ENCODE measurements around the gene KRTAP5-5.

The KRTAP5-5 gene

DNA sequence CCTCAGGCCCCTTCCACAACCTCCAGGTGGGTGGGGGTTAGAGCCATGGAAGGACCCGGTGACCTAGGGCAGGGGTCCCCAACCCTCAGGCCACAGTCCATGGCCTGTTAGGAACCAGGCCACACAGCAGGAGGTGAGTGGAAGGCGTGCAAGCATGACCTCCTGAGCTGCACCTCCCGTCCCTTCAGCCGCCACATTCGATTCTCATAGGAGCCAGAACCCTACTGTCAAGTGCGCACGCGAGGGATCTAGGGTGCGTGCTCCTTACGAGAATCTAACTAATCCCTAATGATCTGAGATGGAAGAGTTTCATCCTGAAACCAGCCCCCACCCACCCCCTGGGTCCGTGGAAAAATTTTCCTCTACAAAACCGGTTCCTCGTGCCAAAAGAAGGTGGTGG lies 4.0 kb upstream of the KRTAP5-5 start:
- Mint-ChIP-seq H3K27me3 (peaks cover 24% of the 10 kb centered on the region), H3K36me3 (ENCODE audit: low read depth) (no peaks in the 10 kb centered on the region), H3K4me3 (no peak overlapping the region), H3K4me1 (ENCODE audit: low read depth) (peaks cover 5% of the 10 kb centered on the region), H3K9me3 (no peaks in the 10 kb centered on the region), H3K27ac (no peak overlapping the region)
- DNase-seq: no peak

GRCh38 chr11:1628506-1629325 lies 859 bp upstream of the KRTAP5-5 start:
- no peaks in the 10 kb centered on the region for H3K9me3 Mint-ChIP-seq
- peaks cover 7% of the 10 kb centered on the region for H3K4me1 Mint-ChIP-seq (ENCODE audit: low read depth)
- peaks cover 40% of the 10 kb centered on the region for H3K27me3 Mint-ChIP-seq
- H3K36me3 Mint-ChIP-seq (ENCODE audit: low read depth): no peaks in the 10 kb centered on the region
- no peak overlapping the region for H3K27ac Mint-ChIP-seq
- no peak overlapping the region for H3K4me3 Mint-ChIP-seq
- DNase-seq: peak; percentile 78

GRCh38 chr11:1630271-1630670 lies 696 bp downstream of the KRTAP5-5 start:
- peaks cover 7% of the 10 kb centered on the region for H3K4me1 Mint-ChIP-seq (ENCODE audit: low read depth)
- H3K27me3 Mint-ChIP-seq: peaks cover 40% of the 10 kb centered on the region
- H3K36me3 Mint-ChIP-seq (ENCODE audit: low read depth): no peaks in the 10 kb centered on the region
- H3K27ac Mint-ChIP-seq: no peak overlapping the region
- no peak for DNase-seq
- no peaks in the 10 kb centered on the region for H3K9me3 Mint-ChIP-seq
- no peak overlapping the region for H3K4me3 Mint-ChIP-seq

DNA sequence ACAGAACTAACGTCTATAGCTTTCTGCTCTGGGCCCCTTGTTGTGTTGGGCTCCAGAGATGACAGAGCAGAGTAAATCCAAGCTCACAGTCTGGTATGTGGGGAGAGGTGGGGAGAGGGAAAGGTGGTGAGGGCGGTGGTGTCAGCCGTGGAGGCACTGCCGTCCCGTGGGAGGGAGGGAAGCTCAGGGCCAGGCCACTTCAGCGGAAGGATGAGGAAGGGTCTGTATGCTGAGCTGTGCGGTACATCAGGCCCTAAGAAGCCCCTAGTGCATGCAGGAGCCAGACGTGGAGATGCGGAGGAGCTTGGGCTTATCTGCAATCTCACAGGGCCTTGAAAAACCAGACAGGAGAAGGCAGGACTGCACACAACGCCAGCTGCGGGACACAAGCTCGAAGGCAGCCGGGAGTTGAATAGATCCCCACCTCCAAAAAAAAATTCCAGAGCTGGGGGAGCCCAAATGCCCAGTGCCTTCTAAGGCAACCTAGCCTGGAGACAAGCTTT lies 1.5 kb downstream of the KRTAP5-5 start:
- H3K36me3 Mint-ChIP-seq (ENCODE audit: low read depth): no peaks in the 10 kb centered on the region

DNA sequence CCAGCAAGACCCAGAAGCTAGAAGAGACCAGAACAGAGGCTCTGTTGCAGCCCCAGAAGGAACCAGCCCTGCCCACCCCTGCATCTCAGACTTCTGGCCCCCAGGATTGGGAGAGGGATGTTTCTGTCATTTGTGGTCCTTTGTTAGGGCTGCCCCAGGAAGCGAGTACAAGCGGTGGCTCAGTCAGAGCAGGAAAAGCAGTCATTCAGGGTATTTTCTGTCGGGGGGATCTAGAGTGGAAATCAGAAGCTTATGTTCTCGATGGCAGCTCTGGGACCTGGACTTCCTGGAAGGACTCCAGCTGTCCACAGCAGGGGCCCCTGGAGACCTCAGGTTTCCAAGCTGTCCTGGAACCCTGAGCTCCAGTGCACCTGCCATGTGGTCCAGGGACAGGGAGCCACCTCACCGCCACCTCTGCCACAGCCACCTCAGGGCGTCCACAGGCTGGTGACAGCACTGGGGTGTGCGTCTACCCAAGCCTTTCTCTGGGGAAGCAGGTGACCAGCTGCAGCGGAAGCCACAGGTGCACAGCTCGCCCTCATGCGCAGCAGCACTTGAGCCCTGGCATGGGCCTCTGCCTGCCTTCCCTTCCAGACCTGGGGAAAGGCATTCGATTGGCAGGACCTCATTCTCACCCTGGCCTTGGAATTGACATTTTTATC lies 2.6 kb downstream of the KRTAP5-5 start:
- DNase-seq: no peak
- Mint-ChIP-seq H3K27me3 (peaks cover 43% of the 10 kb centered on the region), H3K36me3 (ENCODE audit: low read depth) (no peaks in the 10 kb centered on the region), H3K4me1 (ENCODE audit: low read depth) (peaks cover 7% of the 10 kb centered on the region), H3K27ac (no peak overlapping the region), H3K4me3 (no peak overlapping the region), H3K9me3 (no peaks in the 10 kb centered on the region)

More for the DNA sequence above, 1.5 kb downstream of the KRTAP5-5 start:
- Mint-ChIP-seq H3K4me3 (no peak overlapping the region), H3K4me1 (ENCODE audit: low read depth) (peaks cover 7% of the 10 kb centered on the region), H3K27me3 (peaks cover 46% of the 10 kb centered on the region), H3K9me3 (no peaks in the 10 kb centered on the region), H3K27ac (no peak overlapping the region)
- no peak for DNase-seq

- Mint-ChIP-seq H3K27ac (no peak overlapping the region), H3K4me3 (no peak overlapping the region), H3K9me3 (no peaks in the 10 kb centered on the region), H3K36me3 (ENCODE audit: low read depth) (no peaks in the 10 kb centered on the region), H3K4me1 (ENCODE audit: low read depth) (peaks cover 5% of the 10 kb centered on the region), H3K27me3 (peaks cover 39% of the 10 kb centered on the region)
- DNase-seq: no peak
Measured at GRCh38 chr11:1633864-1634263, 4.3 kb downstream of the KRTAP5-5 start.

- no peak for DNase-seq
- Mint-ChIP-seq H3K27ac (no peak overlapping the region), H3K9me3 (no peaks in the 10 kb centered on the region), H3K36me3 (ENCODE audit: low read depth) (no peaks in the 10 kb centered on the region), H3K4me1 (ENCODE audit: low read depth) (peaks cover 2% of the 10 kb centered on the region), H3K27me3 (peaks cover 32% of the 10 kb centered on the region), H3K4me3 (no peak overlapping the region)
Measured at GRCh38 chr11:1636291-1636950, 6.8 kb downstream of the KRTAP5-5 start.

DNA sequence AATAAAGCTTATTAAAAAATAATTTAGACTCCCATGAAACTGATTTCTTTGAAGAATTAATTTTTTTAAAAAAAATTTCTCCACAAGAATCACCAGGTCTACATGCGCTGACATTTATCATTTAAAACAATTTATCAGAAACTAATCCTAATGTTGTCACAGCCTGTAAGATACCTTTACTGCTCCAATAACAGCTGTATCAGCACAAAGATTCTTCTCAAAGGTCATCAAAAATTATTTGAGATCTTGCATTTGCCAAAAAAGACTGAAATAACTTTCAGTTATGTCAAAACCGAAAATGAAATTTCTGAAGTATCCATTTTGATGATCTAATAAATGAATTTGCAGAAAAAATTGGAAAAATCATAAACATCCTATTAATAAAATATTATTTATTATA lies 8.1 kb downstream of the KRTAP5-5 start:
- peaks cover 22% of the 10 kb centered on the region for H3K27me3 Mint-ChIP-seq
- H3K9me3 Mint-ChIP-seq: no peaks in the 10 kb centered on the region
- no peaks in the 10 kb centered on the region for H3K4me1 Mint-ChIP-seq (ENCODE audit: low read depth)
- no peak overlapping the region for H3K4me3 Mint-ChIP-seq
- no peaks in the 10 kb centered on the region for H3K36me3 Mint-ChIP-seq (ENCODE audit: low read depth)
- no peak for DNase-seq
- H3K27ac Mint-ChIP-seq: no peak overlapping the region

GRCh38 chr11:1638344-1638743 lies 8.8 kb downstream of the KRTAP5-5 start:
- Mint-ChIP-seq H3K9me3 (no peaks in the 10 kb centered on the region), H3K4me3 (no peak overlapping the region), H3K27ac (no peak overlapping the region), H3K4me1 (ENCODE audit: low read depth) (no peaks in the 10 kb centered on the region), H3K27me3 (peaks cover 19% of the 10 kb centered on the region), H3K36me3 (ENCODE audit: low read depth) (no peaks in the 10 kb centered on the region)
- DNase-seq: no peak

GRCh38 chr11:1639102-1639620 lies 9.6 kb downstream of the KRTAP5-5 start:
- Mint-ChIP-seq H3K4me3 (no peak overlapping the region), H3K27me3 (peaks cover 19% of the 10 kb centered on the region), H3K27ac (no peak overlapping the region), H3K4me1 (ENCODE audit: low read depth) (no peaks in the 10 kb centered on the region), H3K9me3 (no peaks in the 10 kb centered on the region), H3K36me3 (ENCODE audit: low read depth) (no peaks in the 10 kb centered on the region)
- no peak for DNase-seq

GRCh38 chr11:1639666-1640065 lies 10.1 kb downstream of the KRTAP5-5 start:
- H3K36me3 Mint-ChIP-seq (ENCODE audit: low read depth): no peaks in the 10 kb centered on the region
- H3K4me1 Mint-ChIP-seq (ENCODE audit: low read depth): no peaks in the 10 kb centered on the region
- H3K4me3 Mint-ChIP-seq: no peak overlapping the region
- no peak for DNase-seq
- H3K27ac Mint-ChIP-seq: no peak overlapping the region
- H3K9me3 Mint-ChIP-seq: no peaks in the 10 kb centered on the region
- H3K27me3 Mint-ChIP-seq: peaks cover 23% of the 10 kb centered on the region

- Mint-ChIP-seq H3K4me1 (ENCODE audit: low read depth) (no peaks in the 10 kb centered on the region), H3K9me3 (no peaks in the 10 kb centered on the region), H3K27me3 (peaks cover 22% of the 10 kb centered on the region), H3K27ac (no peak overlapping the region), H3K36me3 (ENCODE audit: low read depth) (no peaks in the 10 kb centered on the region), H3K4me3 (no peak overlapping the region)
- peak; percentile 49 for DNase-seq
Measured at GRCh38 chr11:1640076-1640946, 10.7 kb downstream of the KRTAP5-5 start.

- no peak for DNase-seq
- Mint-ChIP-seq H3K4me1 (ENCODE audit: low read depth) (no peaks in the 10 kb centered on the region), H3K27me3 (peaks cover 16% of the 10 kb centered on the region)
Measured at GRCh38 chr11:1641096-1641495, 11.5 kb downstream of the KRTAP5-5 start.

More at GRCh38 chr11:1641096-1641495, 11.5 kb downstream of the KRTAP5-5 start:
- H3K9me3 Mint-ChIP-seq: no peaks in the 10 kb centered on the region
- H3K27ac Mint-ChIP-seq: no peak overlapping the region
- H3K4me3 Mint-ChIP-seq: no peak overlapping the region
- no peaks in the 10 kb centered on the region for H3K36me3 Mint-ChIP-seq (ENCODE audit: low read depth)
